Activated CD4-positive, alpha-beta T cell treated with anti-CD3 and anti-CD28 coated beads for 4 hours (primary cell): Measurements from ENCODE around the gene ANKMY1.

Experiments
- DNase-seq, 2 donors: peaks; one replicate each; pipeline ENCODE4 v3.0.0-alpha.2; 2020

The ANKMY1 gene

DNA sequence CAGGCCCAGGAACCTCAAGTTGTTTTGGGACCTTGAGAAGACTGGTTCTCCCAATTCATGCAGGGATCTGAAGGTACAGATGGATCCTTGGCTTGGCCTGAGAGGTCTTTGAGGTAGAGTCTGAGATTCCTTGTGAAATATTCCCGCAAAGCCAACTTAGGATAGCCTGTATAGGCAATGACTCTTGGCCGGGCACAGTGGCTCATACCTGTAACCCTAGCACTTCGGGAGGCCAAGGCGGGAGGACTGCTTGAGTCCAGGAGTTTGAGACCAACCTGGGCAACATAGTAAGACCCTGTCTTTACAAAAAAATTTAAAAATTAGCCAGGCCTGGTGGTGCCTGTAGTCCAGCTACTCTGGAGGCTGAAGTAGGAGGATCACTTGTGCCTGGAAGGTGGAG, 40.4 kb downstream of the ANKMY1 start:
- no peak for DNase-seq

- DNase-seq = no peak
These were observed 43.2 kb downstream of the ANKMY1 start for GRCh38 chr2:240514631-240515030.

- DNase-seq = peak; percentile 84 to 86
These were observed 44.1 kb downstream of the ANKMY1 start for GRCh38 chr2:240513549-240514287.

- DNase-seq = no peak
These were observed 44.9 kb downstream of the ANKMY1 start for GRCh38 chr2:240512666-240513535.

DNA sequence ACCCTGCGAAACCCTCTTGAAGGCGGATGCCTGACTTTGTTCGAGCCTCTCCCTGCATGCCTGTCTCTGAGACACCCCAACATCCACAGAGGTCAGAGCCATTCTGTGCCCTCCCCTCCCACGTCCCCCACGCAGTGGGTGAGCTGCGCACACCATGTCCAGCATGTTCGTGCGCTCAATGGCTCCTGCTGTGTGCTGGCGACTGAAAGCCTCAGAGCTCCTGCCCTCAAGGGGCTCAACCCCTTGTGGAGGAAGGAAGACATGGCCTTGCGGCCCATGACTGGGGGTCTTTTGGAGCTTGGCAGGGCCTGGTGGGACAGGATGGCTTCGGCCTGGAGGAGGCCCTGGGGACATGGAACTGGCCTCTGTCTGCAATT, 45.7 kb downstream of the ANKMY1 start:
- DNase-seq = no peak

DNA sequence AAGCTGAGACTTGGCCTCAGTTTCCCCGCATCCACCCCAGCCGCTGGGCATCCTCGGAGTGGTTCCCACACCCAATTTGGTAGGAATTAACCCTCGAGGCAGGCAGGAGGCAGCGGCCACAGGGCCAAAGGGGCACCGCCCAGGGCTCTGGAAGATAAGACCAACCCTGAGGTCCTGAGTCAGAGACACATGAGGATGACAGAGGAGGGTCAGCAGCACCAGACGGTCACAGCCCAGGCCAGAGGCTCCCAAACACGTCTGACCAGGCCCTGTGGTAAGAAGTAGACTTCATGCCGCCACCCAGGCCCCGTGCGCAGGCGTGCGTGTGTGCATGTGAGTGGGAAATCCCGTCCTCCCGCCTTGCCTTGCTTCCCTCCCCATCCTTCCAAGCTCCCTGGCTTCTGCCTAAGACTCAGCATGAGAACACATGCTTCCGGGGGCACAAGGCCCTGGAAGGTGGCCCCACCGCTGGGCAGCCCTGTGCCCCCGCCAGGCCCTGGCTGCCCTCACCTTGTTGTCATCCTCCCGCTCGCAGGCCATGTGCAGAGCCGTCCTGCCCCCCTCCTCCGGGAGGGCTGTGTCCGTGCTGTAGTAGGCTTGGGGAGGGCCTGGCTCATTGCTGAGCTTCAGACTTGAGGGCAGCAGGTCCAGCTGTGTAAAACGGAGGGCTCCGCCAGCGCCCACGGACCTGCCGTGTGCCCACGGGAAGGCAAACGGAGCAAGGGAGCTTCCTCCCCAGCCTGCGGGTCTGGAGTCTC, 46.3 kb downstream of the ANKMY1 start:
- DNase-seq = no peak

- DNase-seq = no peak
These were observed 47.1 kb downstream of the ANKMY1 start for GRCh38 chr2:240510513-240511210.

- DNase-seq = no peak
These were observed 47.9 kb downstream of the ANKMY1 start for GRCh38 chr2:240509667-240510512.

DNA sequence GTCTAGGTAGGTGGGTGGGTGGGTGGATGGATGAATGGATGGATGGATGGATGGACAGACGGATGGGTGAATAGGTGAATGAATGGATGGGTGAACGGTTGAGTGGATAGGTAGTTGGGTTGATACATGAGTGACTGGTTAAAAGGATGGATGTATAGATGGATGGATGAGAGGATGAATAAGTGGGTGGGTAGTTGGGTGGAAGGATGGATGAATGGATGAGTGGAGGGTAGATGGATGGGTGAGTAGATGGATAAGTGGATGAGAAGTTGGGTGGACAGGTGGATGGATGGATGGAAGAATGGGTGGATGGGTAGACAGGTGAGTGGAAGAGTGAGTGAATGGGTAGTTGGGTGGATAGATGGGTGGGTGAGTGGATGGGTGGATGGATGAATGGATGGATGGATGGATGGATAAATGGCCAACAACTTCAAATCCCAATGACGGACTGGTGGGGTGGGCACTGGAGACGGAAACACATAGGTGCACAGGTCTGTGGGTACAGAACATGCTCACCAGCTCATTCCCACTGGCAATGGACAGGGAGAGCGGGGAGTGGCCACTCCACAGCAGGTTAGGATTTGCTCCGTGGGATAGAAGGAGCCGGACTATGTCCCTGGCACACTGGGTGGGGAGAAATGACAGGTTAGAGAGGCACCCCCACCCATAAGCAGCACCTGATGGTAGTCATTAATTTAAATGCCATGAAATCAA, 48.8 kb downstream of the ANKMY1 start:
- no peak for DNase-seq

- DNase-seq = no peak
These were observed 50.0 kb downstream of the ANKMY1 start for GRCh38 chr2:240507778-240508251.

DNA sequence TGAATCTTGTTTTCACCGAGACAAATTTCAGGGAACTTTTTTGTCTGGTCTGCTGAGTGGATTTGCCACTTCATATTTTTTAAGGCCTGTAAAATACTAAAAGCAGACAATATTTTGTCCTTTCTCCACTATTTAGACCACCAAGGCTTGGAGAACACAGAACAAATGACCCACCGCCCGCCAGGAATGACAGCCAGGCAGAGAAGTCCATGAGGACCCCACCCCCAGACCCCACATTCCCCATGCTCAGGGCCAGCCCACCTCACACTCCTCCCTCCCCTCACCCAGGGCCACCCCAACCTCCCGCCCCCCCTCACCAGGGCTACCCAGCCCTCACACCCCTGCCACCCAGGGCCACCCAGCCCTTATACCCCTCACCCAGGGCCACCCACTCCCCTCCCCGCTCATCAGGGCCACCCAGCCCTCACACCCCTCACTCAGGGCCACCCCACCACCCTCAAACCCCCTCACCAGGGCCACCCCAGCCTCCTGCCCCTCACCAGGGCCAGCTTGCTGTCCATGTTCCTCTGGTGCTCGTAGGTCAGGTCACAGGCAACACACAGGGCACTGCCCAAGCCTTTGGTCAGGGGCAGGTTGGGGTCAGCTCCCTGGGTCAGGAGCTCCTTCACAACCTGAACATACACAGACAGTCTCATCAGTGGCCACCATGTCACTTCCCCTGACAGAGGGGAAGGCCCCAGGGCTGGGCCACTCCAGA, 50.6 kb downstream of the ANKMY1 start:
- DNase-seq = no peak

- DNase-seq = no peak
These were observed 51.3 kb downstream of the ANKMY1 start for GRCh38 chr2:240506406-240507059.

DNA sequence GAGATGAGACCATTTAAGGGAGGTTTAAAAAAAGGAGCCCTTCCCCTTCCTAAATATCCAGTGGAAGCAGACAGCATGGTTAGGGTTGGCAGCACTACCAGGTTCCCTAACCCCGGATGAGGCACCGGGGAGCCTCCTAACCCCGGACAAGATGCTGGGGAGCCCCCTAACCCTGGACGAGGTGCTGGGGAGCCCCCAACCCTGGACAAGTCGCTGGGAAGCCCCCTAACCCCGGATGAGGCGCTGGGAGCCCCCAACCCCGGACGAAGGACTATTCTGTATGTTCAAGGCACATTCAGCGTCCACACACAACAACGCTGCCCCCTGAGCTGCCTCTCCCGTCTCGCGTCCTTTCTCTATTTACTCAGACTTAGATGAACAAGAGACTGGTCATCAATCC, 51.9 kb downstream of the ANKMY1 start:
- DNase-seq = no peak

GRCh38 chr2:240503848-240504247, 53.9 kb downstream of the ANKMY1 start:
- no peak for DNase-seq

- no peak for DNase-seq
These were observed 54.4 kb downstream of the ANKMY1 start for GRCh38 chr2:240503375-240503774.

DNA sequence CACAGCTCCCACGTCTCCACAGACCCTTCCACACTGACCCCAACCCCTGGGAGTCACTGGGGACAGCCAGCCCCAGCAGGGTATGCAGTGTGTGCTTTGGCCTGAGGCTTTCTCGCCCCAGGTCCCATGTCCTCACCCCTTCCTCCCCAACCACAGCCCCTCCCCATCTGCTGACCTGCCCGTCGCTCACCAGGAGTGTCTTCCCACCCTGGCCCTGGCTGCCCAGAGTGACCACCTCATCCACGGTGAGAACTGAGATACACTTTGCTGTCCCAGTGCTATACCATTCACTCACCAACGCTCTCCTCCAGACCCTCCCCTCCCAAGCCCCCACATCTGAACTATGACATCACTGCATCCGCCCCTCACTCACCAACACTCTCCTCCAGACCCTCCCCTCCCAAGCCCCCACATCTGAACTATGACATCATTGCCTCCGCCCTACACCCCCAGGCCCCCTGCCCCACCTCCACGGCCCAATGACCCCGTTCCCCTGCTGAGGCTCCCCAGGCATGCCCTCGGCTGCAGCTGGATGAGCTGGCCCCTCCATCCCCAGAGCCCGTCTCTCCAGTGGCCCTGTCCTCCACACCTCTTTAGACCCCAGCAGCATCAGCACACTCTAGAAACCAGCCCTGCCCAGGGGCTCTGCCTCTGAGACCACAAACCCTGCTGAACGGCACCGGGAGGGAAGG, 55.2 kb downstream of the ANKMY1 start:
- DNase-seq = no peak

GRCh38 chr2:240502059-240502429, 55.7 kb downstream of the ANKMY1 start:
- no peak for DNase-seq

DNA sequence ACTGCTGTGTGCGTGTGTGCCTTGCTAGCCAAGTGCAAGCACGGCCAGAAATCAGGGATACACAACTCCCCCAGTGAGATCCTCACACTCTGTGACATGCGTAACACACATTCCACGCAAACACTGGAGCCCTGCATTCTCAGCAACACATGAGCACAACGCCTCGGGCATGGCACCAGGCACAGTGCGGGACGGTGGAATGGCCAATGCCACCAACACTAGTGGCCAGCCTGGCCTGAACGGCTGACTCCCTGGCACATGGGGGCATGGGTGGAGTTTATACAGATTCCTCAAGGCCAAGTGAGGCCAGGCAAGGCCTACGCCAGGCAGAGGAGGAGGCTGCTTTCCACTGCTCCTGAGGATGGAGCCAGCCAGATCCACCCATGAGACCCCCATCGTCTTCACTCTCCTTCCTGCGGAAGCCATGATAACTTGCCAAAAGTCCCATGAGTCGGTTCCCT, 56.2 kb downstream of the ANKMY1 start:
- DNase-seq = no peak
